Neural crest cell (in vitro differentiated cells): ENCODE data around the gene EPB41. TPM values are rescaled to one million over a fixed set of nuclear protein-coding genes. Genes with fewer than 3 reads are reported as not detected.

Source experiments
- DNase-seq: peaks from one replicate; pipeline ENCODE4 v3.0.0; 2021; ENCODE audit warnings: low read depth, mixed read lengths, low spot score
- H3K27ac Mint-ChIP-seq: one replicate; pipeline ENCODE4 v1.8.0; 2021; ENCODE audit warnings: mild to moderate bottlenecking, mixed read lengths; ENCODE audit not compliant: unreplicated experiment
- H3K27me3 Mint-ChIP-seq: 2 replicates; pipeline ENCODE4 v1.8.0; 2021; ENCODE audit warnings: low read depth, mild to moderate bottlenecking, mixed read lengths
- H3K36me3 Mint-ChIP-seq: 2 replicates; pipeline ENCODE4 v1.8.0; 2021; ENCODE audit warnings: low read depth, mild to moderate bottlenecking, mixed read lengths
- H3K4me1 Mint-ChIP-seq: 2 replicates; pipeline ENCODE4 v1.8.0; 2021; ENCODE audit warnings: mixed read lengths
- H3K4me3 Mint-ChIP-seq: one replicate; pipeline ENCODE4 v1.8.0; 2021; ENCODE audit warnings: mild to moderate bottlenecking, mixed read lengths
- H3K9me3 Mint-ChIP-seq: 2 replicates; pipeline ENCODE4 v1.8.0; 2021; ENCODE audit warnings: mixed read lengths
- CTCF ChIP-seq: fragments of 200-600 bp; sonication (generic); conservative IDR thresholded peaks from 2 replicates; pipeline ENCODE4 v1.5.0; 2021; ENCODE audit warnings: antibody characterized with exemption, mild to moderate bottlenecking
- total RNA-seq: library from RNA; stranded (reverse); gene quantifications from 2 replicates; pipeline ENCODE4 v1.2.1, GENCODE V29; 2021

Gene EPB41
- total RNA-seq, 1 donor from 2014 or later: 108 TPM

GRCh38 chr1:28887835-28888682 lies 26.3 kb upstream of the EPB41 start:
- no peak for DNase-seq
- peak overlapping the region; percentile 91 for H3K4me3 Mint-ChIP-seq
- peaks cover 25% of the 10 kb centered on the region for H3K4me1 Mint-ChIP-seq
- H3K27me3 Mint-ChIP-seq: peaks cover 24% of the 10 kb centered on the region
- no peaks in the 10 kb centered on the region for H3K36me3 Mint-ChIP-seq
- no peak overlapping the region for H3K27ac Mint-ChIP-seq
- no peaks in the 10 kb centered on the region for H3K9me3 Mint-ChIP-seq
- no peak for TF ChIP-seq CTCF

- DNase-seq: no peak
- Mint-ChIP-seq H3K9me3 (no peaks in the 10 kb centered on the region), H3K36me3 (no peaks in the 10 kb centered on the region), H3K4me3 (peak overlapping the region; percentile 60), H3K27me3 (peaks cover 24% of the 10 kb centered on the region), H3K4me1 (peaks cover 28% of the 10 kb centered on the region), H3K27ac (no peak overlapping the region)
- no peak for TF ChIP-seq CTCF
These were observed 25.5 kb upstream of the EPB41 start for GRCh38 chr1:28888915-28889314.

- no peaks in the 10 kb centered on the region for H3K36me3 Mint-ChIP-seq
- no peak for DNase-seq
- no peak overlapping the region for H3K27ac Mint-ChIP-seq
- H3K9me3 Mint-ChIP-seq: no peaks in the 10 kb centered on the region
- peak overlapping the region; percentile 60 for H3K4me3 Mint-ChIP-seq
- peaks cover 27% of the 10 kb centered on the region for H3K4me1 Mint-ChIP-seq
- no peak for TF ChIP-seq CTCF
- peaks cover 24% of the 10 kb centered on the region for H3K27me3 Mint-ChIP-seq
These were observed 25.0 kb upstream of the EPB41 start for GRCh38 chr1:28889357-28889756.

DNA sequence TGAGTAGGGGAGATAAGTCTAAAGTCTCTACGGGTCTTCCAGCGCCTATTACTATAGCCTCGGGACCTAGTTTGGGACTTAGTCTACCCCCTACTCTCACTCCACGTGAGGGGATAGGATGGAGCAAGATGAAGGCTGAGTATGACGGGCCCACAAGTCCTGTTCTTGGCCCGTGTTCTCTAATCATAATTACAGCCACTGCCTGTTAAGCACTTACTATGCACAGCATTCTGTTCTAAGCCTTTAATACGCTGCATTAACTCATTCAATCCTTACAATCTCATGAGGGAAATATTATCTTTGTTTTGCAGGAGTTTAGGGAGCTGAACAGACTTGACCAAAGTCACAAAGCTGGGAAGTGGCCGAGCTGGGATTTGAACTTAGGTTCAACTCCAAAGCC lies 23.9 kb upstream of the EPB41 start:
- H3K27me3 Mint-ChIP-seq: peaks cover 24% of the 10 kb centered on the region
- peaks cover 19% of the 10 kb centered on the region for H3K4me1 Mint-ChIP-seq
- no peaks in the 10 kb centered on the region for H3K9me3 Mint-ChIP-seq
- DNase-seq: no peak
- H3K36me3 Mint-ChIP-seq: no peaks in the 10 kb centered on the region
- no peak for TF ChIP-seq CTCF
- peak overlapping the region; percentile 41 for H3K4me3 Mint-ChIP-seq
- no peak overlapping the region for H3K27ac Mint-ChIP-seq

GRCh38 chr1:28890836-28891235 lies 23.5 kb upstream of the EPB41 start:
- Mint-ChIP-seq H3K36me3 (no peaks in the 10 kb centered on the region), H3K9me3 (no peaks in the 10 kb centered on the region), H3K4me3 (no peak overlapping the region), H3K27ac (no peak overlapping the region), H3K4me1 (peaks cover 19% of the 10 kb centered on the region), H3K27me3 (peaks cover 24% of the 10 kb centered on the region)
- TF ChIP-seq CTCF: no peak
- DNase-seq: no peak
